NOMO-1 (cell line): Measurements from ENCODE around the gene SIM2.
"Not testable (repeated sequence)": the region's sequence is repeated elsewhere in the genome, so short reads cannot be mapped to it uniquely, and the experiment has no call there.

ENCODE experiments used
- DNase-seq, 2 experiments: peaks; one replicate each; lab custom pipeline; 2025; ENCODE audit not compliant: unreplicated experiment in 2 of 2; lab: John Stamatoyannopoulos, UW

SIM2 gene

GRCh38 chr21:36698981-36699545 lies at the start of gene SIM2:
TSS of gene SIM2 (plus strand) at chr21:36699115. CDS start at chr21:36699747, 632 bp downstream.
- DNase-seq, result no peak

GRCh38 chr21:36654324-36654723 lies 44.6 kb upstream of the SIM2 start:
- no peak for DNase-seq

GRCh38 chr21:36654796-36655325 lies 44.1 kb upstream of the SIM2 start:
- DNase-seq, result no peak

GRCh38 chr21:36656138-36656537 lies 42.8 kb upstream of the SIM2 start:
- no peak for DNase-seq

GRCh38 chr21:36657290-36657689 lies 41.6 kb upstream of the SIM2 start:
- not testable (repeated sequence) for DNase-seq

- no peak for DNase-seq
These were observed 40.9 kb upstream of the SIM2 start for GRCh38 chr21:36657999-36658398.

GRCh38 chr21:36658926-36659325 lies 40.0 kb upstream of the SIM2 start:
- DNase-seq, result no peak

GRCh38 chr21:36661511-36662309 lies 37.2 kb upstream of the SIM2 start:
- DNase-seq, result no peak

GRCh38 chr21:36663033-36663855 lies 35.7 kb upstream of the SIM2 start:
- DNase-seq, result no peak

- DNase-seq, result no peak
These were observed 34.3 kb upstream of the SIM2 start for GRCh38 chr21:36664662-36664990.

- no peak for DNase-seq
These were observed 33.1 kb upstream of the SIM2 start for GRCh38 chr21:36665806-36666205.

- DNase-seq, result no peak
These were observed 30.2 kb upstream of the SIM2 start for GRCh38 chr21:36668713-36669112.

- no peak for DNase-seq
These were observed 27.1 kb upstream of the SIM2 start for GRCh38 chr21:36671836-36672235.

GRCh38 chr21:36672296-36672695 lies 26.6 kb upstream of the SIM2 start:
- not testable (repeated sequence) for DNase-seq

- no peak for DNase-seq
These were observed 26.2 kb upstream of the SIM2 start for GRCh38 chr21:36672737-36673136.

GRCh38 chr21:36676039-36676950 lies 22.6 kb upstream of the SIM2 start:
- DNase-seq, result no peak

- DNase-seq, result no peak
These were observed 21.5 kb upstream of the SIM2 start for GRCh38 chr21:36677443-36677842.

- DNase-seq, result no peak
These were observed 20.4 kb upstream of the SIM2 start for GRCh38 chr21:36678538-36678937.

GRCh38 chr21:36681117-36681631 lies 17.7 kb upstream of the SIM2 start:
- DNase-seq, result no peak
